HG02678 (cell line): ENCODE results near the gene CHD5.

Experiments used
- ATAC-seq: cut with Tn5 transposase; IDR thresholded peaks from one replicate; pipeline ENCODE4 v1.9.1; 2021; ENCODE audit warnings: mild to moderate bottlenecking, moderate library complexity; ENCODE audit not compliant: unreplicated experiment

The CHD5 gene

DNA sequence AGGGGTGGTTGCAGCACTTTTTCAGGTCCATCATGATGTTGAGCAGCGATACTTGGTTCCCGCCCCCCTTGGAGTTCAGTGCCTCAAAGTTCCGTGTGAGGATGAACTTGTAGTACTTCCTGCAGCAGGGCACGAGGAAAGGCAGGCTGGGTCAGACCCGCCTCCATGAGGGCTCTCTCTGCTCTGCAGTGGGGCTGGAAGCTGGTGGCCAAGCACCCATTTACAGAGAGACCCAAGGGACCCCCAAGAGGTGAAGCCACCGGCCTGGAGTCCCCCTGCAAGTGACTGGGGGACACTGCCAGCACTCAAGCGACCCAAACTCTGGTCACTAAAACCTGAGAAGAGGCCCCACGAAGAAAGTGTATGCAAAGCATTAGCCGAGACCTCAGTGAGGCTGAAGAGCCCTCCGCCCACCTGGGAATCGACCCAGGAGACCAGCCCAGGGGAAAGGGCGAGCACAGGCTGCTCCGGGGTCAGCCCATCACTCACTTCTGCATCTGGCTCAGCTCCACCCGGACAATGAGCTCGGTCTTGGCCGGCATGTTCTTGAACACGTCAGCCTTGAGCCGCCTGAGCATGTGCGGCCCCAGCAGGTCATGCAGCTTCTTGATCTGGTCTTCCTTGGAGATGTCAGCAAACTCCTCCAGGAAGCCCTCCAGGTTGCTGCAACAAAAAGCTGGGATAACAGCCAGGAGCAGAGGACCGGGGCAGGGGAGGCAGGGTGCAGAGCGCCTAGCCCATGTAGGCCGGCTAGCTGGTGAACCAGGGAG lies 45.2 kb downstream of the CHD5 start:
- ATAC-seq = no peak

DNA sequence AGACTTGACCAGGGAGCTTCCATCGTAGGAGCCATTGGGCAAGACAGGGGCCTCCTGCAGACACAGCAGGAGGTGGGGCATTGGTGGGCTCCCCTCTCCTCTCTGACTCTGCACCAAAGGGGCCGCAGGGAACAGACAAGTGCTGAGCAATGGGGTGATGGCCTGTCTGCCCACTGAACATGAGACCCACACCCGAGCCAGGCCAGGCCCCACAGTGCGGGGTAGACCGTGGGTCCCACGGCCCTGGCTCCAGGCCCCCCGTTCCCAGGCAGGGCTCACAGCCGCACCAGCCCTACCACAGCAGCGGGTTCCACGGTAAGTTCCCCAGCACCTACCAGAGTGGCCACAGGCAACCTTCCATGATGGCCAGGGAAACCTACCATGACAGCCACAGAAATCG lies 45.9 kb downstream of the CHD5 start:
- no peak for ATAC-seq

DNA sequence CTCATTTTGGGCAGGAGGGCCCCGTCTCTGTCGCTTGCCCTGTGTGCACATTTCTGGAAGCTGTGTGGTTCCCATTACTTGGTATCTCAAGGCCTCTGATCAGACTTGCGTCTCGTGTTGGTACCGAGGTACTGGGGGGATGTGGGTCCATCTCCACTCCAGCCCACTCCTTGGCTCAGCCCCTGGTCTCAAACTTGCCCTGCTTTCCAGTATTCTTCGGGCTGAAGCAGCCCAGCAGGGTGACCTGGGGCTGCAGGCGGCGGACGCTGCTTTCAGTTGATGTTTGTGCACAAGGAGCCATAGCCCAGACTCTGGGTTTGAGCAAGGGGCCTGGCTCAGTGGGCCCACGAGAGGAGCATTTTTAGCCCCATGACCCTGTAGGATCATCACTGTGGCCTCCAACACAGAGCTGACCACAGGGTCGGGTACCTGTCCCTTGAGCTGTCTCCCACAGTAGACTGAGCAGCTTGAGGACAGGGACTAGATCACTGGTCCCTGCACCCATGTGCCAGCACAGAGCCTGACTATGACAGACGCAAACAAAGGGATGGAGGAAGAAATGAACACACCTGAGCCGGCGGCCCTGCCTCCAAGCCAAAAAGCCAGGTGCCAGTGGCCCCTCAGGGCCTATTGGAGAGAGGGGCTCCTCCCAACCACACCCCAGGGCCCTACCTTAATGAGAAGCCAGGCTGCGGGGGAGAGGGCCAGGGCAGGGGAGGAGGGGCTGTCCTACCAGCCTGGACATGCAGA lies 46.8 kb downstream of the CHD5 start:
- no peak for ATAC-seq

DNA sequence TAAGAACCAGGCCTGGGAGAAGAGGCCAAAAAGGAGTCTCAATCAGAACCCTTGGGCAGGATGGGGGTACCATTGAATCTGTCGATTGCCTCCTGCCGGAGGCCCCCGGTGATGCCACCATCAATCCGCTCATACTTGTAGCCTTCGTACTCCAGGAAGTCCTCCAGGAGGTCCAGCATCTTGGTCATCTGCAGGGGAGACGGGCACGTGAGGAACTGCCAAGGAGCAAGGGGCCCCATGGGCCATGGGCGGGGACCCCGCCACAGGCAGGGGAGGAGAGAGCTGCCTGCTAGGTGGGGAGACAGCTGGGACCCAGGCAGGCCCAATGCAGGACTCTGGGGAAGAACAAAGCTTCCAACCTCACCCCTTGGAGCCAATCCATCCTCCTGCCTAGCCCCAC lies 48.6 kb downstream of the CHD5 start:
- ATAC-seq = no peak

DNA sequence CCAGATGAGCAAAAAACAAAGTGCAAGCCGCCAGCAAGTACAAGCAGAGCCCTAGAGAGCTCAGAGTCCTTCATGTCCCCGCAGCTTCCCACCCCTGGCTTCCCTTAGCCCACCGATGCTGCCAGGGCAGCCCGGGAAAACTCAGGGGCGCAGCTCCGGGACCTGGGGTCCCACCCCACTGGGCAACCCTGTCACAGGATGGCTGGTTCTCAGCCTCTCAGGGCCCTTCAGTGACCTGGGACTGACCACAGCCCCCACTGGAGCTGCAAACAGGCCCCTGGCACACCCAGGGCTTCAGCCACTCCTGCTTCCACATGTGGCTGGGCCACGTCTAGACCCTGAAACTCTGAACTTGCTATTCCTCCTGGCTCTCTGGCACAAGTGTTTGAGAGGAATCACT lies 49.5 kb downstream of the CHD5 start:
- no peak for ATAC-seq

DNA sequence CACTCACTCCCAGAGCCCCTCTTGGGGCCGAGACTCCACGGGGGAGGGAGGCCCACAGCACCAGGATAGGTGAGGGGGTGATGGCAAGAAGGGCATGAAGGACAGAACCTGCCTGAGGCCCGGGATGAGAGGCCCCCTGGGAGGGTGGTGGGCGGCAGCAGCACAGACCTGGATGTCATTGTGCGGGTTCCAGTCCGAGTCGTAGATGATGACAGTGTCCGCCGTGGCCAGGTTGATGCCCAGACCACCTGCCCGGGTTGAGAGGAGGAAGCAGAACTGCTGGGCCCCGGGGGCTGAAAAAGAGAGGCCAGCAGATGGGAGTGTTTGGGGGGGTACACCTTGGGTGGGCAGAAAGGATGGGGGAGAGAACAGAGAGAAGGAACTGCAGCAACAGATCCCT lies 50.1 kb downstream of the CHD5 start:
- no peak for ATAC-seq

DNA sequence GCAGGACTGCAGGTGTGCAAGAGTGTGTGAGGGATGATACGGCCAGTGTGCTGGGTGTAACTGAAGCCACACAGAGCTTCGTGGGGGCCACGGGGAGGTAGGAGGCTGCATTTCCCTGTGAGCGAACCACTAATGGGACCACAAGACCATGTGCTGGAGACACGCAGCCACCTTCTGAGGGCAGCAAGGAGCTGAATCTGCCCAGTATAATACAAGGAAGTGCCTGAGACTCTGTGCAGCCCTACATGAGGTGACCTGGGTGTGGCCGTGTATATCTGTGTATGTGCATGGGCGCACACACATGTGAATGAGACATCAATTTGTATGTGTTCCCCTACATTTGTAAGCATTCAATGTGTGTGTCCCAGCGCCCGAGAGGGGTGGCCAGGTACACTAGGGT lies 50.8 kb downstream of the CHD5 start:
- no peak for ATAC-seq

DNA sequence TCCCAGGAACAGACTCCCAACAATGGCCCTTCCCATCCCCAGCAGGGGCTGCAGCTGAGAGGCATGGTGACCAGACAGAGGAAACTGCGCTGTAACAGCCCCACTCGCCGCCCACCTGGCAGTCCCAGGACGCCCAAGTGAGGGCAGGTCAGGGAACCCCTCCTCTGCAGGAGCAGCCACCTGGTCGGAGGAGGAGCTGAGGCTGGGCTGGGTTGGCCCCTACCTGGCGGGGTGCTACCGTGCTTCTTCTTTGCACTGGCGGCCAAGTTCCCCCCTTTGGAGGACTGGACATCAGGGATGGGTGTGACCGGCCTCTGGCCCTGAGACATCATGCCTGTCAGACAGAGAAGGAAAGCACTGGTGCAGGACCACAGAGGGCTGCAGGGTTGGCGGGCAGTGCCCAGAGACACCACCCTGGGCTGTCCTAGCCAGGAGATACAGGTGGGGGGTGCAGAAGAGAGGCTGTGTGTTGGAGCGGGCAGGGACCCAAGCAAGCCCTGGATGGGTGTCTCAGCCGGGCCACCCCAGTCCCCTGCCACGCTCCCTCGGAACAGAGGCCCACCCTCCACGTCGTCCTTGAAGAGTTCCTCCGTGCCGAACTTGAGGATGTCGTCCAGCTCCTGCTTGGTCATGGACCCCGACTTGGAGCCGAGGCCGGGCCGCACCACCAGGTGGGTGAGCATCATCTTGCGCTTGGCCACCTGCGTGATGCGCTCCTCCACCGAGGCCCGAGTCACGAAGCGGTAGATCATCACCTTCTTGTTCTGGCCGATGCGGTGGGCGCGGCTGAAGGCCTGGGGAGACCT lies 51.6 kb downstream of the CHD5 start:
- ATAC-seq = no peak

DNA sequence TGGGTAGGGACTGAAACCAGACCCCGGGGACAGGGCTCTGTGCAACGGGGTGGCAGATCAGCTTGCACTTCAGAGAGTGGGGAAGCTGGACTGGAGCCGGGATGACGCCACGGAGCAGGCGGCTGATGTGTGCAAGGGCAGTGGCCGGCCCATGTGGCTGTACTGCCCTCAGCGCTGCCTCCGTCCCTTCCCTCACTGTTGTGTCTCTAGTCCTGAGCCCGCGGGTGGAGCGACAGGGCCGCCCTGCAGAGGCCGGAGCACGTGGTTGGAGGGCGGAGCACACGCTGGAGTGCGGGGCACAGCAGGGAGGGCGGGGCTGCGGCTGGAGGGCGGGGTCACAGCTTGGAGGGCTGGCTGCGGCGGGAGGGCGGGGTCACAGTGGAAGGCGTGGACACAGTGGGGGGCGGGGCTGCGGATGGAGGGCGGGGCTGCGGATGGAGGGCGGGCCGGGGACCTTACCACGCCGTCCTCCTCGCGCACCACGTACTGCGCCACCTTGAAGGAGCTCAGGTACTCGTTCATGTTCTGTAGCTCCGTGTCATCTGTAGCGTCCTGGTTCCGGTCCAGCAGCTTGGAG lies 52.4 kb downstream of the CHD5 start:
- ATAC-seq = no peak

DNA sequence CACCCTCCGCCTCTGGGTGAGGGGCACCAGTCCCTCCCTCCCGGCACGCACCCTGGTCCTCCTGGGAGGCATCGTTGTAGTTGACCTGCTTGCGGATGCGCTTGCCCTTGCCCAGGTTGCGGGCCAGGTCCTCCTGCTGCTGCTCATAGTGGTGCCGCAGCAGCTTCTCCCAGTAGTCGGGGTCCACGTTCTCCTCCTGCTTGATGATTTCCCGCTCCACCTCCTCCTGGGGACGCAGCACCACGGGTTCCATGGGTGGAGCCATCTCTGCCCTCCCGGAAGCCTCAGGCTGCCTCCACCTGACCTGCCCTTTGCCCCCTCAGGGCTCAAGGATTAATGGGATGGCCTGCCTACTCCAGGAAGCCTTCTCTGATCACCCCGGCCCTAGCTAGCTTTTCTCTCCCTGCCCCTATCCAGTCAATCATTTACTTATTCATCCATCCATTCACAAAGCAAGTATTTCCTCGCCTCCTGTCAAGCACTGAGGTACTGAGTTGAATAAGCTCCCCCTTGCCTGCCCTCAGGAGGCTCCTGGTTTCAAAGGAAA lies 53.5 kb downstream of the CHD5 start:
- no peak for ATAC-seq

DNA sequence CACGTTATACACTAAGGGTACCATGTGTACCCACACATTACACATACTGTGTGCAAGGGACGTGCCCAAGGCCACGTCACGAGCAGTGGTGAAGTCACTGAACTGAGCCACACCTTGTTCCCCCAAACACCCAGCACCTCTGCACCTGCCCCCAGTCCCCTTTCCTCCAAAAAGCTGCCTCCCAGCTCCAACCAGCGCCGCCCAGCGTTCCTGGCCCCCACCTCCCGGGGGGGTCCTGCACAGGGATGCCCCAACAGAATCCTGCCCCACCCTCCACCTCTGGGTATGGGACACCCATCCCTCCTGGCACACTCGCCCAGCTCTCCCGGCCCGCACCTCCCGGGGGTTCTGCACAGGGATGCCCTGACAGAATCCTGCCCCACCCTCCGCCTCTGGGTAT lies 54.1 kb downstream of the CHD5 start:
- ATAC-seq = no peak

DNA sequence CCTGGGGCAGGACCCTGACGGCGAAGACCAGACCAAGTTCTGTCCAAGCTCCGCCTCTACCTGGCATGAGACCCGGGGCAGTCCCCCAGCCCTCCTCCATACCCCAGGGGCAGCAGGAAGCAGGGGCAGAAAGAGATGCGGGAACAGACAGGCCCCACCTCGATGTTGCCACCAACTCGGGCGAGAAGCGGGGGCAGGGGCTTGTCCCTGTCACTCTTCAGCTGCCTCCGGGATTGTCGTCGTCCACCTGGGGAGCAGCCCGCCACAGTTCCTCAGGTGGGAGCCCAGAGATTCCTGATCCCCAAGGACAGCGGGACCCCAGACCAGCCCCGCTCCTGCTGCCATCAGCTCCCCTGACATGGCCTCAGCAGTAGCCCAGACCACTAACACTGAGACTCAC lies 54.8 kb downstream of the CHD5 start:
- no peak for ATAC-seq

DNA sequence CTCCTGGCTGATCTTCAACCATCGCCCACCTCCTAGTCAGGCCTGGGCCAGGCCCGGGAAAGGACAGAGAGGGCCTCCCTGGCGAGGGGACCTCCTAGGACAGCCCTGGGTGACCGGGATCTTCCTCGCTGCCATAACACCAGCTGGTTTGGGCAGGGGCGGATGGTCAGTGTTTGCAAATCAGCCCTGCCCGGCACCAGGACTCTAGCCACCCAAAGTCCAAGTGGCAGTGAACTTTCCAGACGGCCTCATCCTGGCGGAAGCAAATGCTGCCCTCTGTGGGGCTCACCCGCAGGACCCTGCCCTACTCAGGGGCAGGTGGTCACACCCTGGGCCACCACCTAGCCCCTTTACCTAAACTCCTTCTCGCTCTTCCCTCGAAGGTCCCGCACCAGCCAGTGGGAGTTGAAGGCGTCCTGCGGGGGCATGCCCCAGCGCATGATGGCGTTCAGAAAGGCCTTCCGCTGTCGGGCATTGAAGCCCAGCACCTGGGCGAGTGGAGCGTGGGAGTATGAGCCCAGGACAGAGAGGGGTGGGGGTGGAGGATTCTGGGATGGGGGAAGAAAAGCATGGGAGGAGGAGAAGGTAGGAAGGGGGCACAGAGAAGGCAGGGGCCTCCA lies 55.3 kb downstream of the CHD5 start:
- no peak for ATAC-seq

DNA sequence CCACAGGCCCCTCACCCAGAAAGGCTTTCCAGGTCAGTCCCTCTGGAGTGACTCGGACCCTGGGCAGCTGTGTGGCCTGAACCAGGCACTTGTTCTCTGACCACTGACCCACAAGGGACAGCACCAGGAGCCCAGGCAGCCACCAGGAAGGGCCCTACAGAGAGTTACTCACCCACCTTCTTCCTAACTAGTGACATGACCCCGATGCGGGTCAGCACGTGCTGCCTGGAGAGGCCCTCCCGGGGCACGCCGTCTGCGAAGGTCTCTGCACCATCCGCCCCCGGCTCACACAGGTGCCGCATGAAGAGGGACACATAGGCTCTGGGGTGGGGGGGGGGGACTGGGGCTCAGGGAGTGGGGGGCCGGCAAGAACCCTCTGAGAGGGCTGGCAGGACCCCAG lies 55.8 kb downstream of the CHD5 start:
- no peak for ATAC-seq

DNA sequence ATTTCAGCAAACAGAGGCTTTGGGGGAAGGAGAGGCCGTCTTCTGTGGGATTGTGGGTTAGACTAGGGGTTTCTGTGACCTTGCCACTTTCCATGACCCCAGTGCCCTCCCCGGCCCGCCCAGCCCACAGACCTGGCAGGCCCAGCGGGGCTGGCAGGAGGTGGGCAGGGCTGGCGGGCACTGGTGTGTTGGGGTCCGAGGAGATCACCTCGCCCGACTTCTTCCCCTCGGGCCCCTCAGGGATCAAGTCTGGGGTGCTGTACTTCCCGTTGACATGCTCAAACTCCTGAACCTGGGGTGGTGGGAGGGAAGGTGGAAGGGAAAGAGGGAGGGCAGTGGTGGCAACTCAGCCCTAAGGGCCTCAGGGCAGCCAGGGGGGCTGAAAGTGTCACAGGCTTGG lies 56.3 kb downstream of the CHD5 start:
- ATAC-seq = no peak

DNA sequence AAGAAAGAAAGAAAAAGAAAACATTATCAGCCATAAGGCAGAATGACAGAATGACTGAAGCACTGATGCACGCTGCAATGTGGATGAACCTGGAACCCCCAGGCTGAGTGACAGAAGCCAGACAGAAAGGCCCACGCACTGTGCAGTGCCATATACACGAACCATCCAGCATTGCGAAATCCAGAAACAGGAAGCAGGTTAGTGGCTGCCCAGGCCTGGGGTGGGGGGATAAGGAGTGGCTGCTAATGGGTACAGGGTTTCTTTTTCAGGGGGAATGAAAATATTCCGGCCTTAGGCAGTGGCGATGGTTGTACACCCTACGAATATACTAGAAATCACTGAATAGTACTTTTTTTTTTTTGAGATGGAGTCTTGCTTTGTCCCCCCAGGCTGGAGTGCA lies 57.0 kb downstream of the CHD5 start:
- no peak for ATAC-seq

DNA sequence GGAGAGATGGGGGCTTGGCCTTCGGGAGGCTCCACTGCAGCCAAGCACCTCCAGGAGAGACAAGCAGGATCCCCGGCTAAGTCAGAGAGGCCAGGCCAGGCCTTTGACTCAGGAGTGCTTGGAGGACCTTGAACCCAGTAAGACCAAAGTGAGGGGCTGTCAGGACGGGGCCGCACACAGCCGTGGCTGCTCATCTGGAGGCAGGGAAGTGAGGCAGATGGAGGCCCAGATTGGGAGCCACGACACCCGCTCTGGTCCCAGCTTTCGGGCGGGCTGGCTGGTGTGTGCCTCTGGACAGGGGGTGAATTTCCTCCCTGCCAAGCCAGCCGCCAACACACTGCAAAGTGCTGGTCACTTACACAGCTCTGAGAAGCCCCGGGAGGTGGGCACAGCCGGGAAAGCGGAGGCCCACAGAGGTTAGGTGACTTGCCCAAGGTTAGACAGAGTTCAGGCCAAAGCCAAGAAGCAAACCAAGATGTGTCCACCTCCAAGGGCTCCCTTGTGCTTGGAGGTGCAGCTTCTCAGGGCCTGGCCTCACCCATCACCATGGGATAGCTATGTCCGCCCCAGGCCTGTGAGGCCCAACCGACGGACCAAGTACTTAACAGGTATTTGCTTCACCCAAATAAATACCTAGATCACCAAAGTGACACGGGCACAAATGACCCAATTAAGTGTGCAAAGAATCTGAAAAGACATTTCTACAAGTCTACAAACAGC lies 58.3 kb downstream of the CHD5 start:
- no peak for ATAC-seq

DNA sequence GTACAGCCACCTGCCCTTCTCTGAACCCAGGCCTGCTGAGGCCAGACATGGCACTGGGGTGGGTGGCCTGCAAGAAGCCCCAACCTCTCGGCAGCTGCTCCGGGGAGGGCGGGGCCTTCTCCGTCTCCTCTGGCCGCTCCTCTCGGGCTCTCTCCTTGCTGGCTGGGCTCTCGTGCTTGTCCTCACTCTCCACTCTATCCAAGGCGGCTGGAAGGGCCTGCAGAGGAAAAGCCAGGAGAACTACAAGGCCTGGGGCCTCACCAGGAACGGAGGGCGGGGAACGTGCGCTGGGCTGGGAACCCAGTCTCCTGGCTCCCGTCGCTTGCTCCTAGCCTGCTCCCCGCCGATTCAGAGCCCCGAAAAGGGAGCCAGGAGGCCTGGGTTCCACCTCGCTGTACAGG lies 59.1 kb downstream of the CHD5 start:
- no peak for ATAC-seq

DNA sequence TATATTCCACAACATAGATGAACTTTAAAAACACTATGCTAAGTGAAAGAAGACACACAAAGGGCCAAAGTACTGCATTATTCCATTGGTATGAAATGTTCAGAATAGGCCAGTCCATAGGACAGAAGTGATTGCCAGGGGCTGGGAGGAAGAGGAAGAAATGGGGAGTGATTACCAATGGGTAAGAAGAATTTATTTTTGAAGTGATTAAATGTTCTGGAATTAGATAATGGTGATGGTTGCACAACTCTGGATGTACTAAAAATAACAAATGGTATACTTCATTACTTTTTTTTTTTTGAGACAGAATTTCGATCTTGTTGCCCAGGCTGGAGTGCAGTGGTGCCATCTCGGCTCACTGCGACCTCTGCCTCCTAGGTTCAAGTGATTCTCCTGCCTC lies 61.7 kb downstream of the CHD5 start:
- ATAC-seq = no peak

DNA sequence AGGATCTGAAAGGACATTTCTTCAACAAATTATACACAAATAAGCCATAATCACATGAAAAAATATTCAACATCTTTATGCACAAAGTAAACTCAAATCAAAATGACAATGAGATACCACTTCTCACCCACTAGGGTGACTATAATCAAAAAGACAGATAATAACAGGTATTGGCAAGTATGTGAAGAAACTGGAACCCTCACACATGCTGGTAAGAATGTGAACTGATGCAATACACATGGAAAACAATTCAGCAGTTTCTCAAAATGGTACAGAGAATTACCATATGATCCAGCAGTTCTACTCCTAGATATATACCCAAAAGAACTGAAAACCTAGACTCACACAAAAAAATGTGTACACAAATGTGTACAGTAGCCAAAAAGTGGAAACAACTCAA lies 62.5 kb downstream of the CHD5 start:
- ATAC-seq = no peak
